KOPT-K1 (cell line): ENCODE data around the gene DRD5.
A peak's percentile ranks its signal among the peaks of the same experiment; 100 is the strongest.
"Not testable (repeated sequence)": the region's sequence is repeated elsewhere in the genome, so short reads cannot be mapped to it uniquely, and the experiment has no call there.

ENCODE experiments used
- H3K27ac ChIP-seq: fragments of 200-600 bp; sonication (generic); 2 replicates; pipeline ENCODE4 v1.5.1; 2016; ENCODE audit warnings: antibody characterized with exemption, mild to moderate bottlenecking, low read depth, low read length; ENCODE audit not compliant: poor library complexity, severe bottlenecking
- H3K36me3 ChIP-seq: fragments of 200-600 bp; sonication (generic); 2 replicates; pipeline ENCODE4 v1.5.1; 2017; ENCODE audit warnings: antibody characterized with exemption, mild to moderate bottlenecking, low read length, moderate library complexity; ENCODE audit not compliant: insufficient read depth
- H3K9me3 ChIP-seq: fragments of 200-600 bp; sonication (generic); 2 replicates; pipeline ENCODE4 v1.5.1; 2017; ENCODE audit warnings: antibody characterized with exemption, low read length, mild to moderate bottlenecking; ENCODE audit not compliant: insufficient read depth, poor library complexity, severe bottlenecking

DRD5 gene

DNA sequence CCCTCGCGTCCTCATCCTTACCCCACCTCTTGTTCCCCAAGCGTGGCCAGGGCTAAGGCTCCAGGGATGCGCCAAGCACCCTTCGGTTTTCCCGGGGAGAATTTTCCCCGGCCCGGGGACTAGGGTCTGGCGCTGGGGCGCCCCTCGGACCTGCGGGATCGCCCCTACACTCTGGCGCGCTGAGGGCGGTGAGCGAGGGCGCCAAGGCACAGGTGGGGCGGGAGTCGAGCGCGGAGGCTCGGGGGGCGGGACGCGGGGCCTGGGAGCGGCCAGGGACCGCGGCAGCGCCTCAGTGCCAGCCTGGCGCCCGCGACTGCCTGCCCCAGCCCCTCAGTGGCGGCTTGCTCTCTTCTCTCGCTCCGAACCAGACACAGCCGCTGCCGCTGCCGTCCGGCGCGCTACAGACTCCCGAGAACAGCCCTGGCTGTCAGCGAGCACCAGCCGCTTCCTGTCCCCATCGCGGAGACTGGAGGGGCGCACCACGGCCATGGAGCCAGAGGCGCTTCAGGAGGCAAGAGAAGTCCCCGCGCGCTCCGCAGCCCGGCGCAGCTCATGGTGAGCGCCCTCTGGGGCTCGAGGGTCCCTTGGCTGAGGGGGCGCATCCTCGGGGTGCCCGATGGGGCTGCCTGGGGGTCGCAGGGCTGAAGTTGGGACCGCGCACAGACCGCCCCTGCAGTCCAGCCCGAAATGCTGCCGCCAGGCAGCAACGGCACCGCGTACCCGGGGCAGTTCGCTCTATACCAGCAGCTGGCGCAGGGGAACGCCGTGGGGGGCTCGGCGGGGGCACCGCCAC lies at the start of gene DRD5:
Gene DRD5, plus strand, starts transcription at position 292 of the 793 bp plus-strand sequence. Its CDS starts 396 bp downstream, at position 688.
- no peak within 1 kb of the TSS for H3K27ac ChIP-seq
- no peaks in the 10 kb centered on the region for H3K36me3 ChIP-seq
- peaks cover 6% of the 10 kb centered on the region for H3K9me3 ChIP-seq

DNA sequence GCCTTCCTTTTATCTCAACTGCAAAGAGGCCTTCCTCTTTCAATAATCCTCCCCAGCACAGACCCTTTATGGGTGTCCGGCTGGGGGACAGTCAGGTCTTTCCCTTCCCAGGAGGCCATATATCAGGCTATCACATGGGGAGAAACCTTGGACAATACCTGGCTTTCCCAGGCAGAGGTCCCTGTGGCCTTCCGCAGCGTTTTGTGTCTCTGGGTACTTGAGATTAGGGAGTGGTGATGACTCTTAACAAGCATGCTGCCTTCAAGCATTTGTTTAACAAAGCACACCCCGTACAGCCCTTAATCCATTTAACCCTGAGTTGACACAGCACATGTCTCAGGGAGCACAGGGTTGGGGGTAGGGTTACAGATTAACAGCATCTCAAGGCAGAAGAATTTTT lies 49.2 kb upstream of the DRD5 start:
- not testable (repeated sequence) for H3K9me3 ChIP-seq, H3K27ac ChIP-seq, H3K36me3 ChIP-seq

DNA sequence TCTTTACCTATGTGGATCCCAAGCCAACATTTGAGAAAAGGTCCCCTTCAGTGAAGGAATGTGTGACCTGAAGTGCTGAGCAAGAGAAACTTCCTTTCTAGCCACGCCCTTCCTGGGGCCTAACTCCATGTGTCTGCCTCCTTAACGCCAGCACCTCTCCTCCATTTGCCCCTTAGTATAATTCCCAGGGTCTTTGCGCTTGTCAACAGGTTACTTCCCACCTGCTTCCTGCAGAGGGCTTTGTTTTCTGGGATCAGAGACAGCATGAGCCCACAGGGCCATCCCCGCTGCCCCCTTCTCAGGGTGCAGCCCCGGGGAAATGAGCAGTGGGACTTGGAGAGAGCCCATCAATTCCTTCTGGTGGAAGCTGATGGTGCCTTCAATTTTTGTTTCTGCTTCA lies 45.9 kb upstream of the DRD5 start:
- Histone ChIP-seq H3K9me3 (no peaks in the 10 kb centered on the region), H3K36me3 (no peaks in the 10 kb centered on the region), H3K27ac (no peak overlapping the region)

DNA sequence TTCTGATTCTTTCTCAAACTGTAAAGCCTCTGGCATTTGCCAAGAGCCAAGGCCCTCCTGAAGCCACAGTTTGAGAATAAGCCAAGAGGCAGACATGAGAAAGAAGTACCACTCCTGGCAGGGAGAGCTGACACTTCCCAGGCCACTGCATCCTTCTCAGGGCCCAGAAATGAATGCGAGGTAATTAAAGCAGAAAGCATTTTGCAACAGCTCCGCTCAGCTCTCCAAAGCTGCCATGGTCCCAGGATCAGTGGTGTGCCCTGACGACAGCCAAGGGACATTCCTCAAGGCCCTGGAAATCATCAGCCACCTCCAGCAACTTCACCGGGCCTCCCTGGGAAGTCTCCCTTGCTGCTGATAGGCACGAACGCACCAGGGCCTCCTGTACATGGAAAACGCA lies 44.2 kb upstream of the DRD5 start:
- H3K27ac ChIP-seq, H3K36me3 ChIP-seq, H3K9me3 ChIP-seq: not testable (repeated sequence)

DNA sequence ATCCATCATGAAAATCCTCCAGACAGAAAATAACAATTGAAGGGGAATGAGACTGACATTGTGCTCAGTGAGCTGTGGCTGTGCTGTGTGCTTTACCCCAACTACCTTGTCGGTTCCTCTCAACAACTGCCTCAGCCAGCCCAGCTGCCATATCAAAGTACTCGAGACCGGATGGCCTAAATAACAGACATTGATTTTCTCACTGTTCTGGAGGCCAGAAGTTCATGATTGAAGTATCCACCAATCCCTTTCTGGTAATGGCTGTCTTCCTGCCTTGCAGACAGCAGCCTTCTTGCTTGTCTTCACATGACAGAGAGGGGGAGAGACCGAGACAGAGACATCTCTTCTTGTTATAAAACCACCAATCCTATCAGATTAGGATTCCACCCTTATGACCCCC lies 37.6 kb upstream of the DRD5 start:
- not testable (repeated sequence) for H3K36me3 ChIP-seq, H3K9me3 ChIP-seq
- H3K27ac ChIP-seq: peak overlapping the region; percentile 31

DNA sequence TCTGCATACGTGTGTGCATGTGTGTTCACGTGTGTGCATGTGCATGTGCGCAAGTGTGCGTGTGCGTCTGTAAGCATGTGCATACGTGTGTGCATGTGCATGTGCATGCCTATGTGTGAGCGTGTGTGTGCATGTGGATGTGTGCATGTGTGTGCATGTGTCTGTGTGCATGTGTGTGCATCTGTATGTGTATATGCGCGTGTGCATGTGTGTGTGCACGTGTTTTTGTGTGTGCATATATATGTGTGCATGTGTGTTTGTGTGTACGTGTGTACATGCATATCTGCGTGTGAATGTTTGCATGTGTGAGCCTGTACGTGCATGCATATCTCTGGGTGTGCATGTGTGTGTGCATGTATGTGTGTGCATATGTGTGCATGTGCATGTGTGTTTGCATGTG lies 35.7 kb upstream of the DRD5 start:
- no peaks in the 10 kb centered on the region for H3K36me3 ChIP-seq
- no peaks in the 10 kb centered on the region for H3K9me3 ChIP-seq
- H3K27ac ChIP-seq: no peak overlapping the region

DNA sequence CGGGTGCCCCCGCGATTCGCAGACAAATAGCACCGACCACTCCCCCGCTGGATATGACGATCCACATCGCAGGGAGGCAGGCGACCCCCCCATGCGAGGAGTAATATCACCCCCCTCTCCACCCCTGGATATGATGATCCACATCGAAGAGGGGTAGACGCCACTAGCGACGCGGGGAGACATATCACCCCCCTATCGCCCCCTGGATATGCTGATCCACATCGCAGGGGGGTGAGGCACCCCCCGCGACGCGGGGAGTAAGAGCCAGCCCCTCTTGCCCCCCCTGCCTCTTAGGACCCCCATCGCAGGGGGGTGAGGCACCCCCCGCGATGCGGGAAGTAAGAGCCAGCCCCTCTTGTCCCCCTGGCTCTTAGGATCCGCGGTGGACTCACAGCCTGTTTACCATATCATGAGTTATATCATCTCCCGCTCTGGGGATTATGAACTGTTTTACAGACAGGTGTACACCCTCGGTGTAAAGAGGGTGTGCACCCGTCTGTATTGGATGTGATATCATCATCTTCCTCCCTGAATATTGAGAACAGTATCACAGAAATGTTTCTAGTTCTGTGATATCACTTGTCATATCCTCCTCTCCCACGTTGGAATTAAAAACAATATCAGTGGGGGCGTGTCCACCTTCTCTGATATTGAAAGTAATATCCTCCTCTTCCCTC lies 22.7 kb upstream of the DRD5 start:
- H3K9me3 ChIP-seq: no peaks in the 10 kb centered on the region
- H3K36me3 ChIP-seq: no peaks in the 10 kb centered on the region
- no peak overlapping the region for H3K27ac ChIP-seq

DNA sequence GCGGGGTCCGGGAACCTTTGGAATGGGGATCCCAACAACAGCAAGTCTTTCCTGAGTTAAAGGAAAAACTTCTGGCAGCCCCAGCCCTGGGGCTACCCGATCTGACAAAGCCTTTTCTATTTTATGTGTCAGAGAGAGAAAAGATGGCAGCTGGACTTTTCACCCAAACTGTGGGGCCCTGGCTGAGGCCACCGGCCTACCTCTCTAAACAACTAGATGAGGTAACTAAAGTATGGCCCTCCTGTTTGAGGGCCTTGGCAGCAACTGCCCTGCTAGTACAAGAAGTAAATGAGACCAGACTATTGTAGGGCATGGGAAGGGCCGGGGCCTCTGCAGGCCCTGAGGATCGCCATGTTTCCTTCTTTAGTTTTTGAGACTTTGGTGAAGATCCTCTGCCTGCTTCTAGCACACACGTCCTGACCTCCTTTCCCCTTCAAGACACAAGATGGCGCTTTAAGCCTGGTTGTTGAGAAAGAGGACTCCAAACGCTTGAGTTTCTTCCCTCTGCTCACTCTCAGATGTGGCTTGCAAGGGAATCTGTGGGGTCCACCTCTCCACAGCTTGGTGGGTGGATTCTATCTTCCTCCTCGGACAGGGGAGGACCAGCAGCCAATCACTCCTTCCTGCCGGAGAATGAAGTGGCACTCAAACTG lies 18.5 kb upstream of the DRD5 start:
- H3K27ac ChIP-seq: no peak overlapping the region
- no peaks in the 10 kb centered on the region for H3K36me3 ChIP-seq
- no peaks in the 10 kb centered on the region for H3K9me3 ChIP-seq

DNA sequence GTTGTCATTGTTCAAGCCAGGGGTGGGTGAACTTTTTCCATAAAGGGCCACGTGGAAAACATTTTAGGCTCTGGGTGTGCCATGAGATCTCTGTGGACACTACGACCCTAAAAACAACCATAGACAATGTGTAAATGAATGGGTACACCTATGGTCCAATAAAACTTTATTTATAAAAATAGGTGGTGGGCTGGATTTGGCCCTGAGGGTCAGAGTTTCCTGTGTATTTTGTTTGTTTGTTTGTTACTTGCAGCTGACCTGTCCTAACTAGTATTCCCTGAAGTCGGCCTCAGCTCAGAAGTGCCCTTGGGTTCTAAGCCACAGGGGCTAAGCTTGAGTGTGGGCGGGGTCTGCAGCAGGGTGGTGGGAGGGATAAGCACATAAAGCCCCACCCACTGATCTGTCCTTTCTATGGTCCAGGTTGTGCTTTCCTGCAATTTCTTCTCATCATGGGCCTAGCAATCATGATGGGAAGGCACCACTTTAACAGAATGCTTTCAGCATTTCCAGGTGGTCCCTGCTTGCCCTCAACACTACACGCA lies 17.2 kb upstream of the DRD5 start:
- Histone ChIP-seq H3K36me3 (no peaks in the 10 kb centered on the region), H3K9me3 (no peaks in the 10 kb centered on the region)

DNA sequence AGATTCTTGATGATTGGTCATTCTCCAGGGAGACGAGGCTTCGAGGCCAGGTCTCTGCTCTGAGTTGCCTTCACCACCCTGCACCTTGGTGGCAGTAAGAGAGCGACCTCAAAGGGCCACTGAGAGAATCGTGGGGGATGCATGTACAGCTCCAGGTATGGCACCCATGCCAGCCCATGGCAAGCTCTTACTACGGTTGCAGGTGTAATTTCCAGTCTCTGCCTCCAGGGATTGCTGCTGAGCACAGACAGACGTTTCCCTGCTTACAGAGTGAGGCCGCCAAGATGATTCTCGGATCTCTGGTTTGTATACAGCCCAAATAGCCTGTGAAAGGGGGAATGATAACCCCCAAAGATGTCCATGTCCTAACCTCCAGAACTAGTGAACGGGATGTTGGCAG lies 16.3 kb upstream of the DRD5 start:
- H3K9me3 ChIP-seq: no peaks in the 10 kb centered on the region
- no peak overlapping the region for H3K27ac ChIP-seq
- H3K36me3 ChIP-seq: no peaks in the 10 kb centered on the region

More for the DNA sequence above, 17.2 kb upstream of the DRD5 start:
- no peak overlapping the region for H3K27ac ChIP-seq

DNA sequence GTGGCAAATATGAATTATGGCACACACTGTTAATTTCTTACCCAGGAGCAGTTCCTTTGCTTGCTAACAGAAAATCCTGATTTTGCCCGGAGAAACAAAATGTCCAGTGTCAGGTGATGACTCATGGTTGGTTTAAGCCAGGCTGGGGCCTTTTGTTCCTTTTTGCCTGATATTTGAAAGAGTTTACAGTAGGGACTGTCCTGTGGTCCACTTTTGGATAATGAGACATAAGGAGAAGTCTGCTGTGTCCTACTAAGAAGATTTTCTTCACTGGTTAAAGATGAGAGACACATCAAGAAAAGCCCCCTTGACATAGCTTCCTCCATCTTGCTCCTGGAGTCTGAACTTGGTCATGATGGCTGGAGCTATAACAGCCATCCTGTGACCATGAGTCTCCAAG lies 12.1 kb upstream of the DRD5 start:
- Histone ChIP-seq H3K9me3 (no peaks in the 10 kb centered on the region), H3K27ac (no peak overlapping the region), H3K36me3 (no peaks in the 10 kb centered on the region)

DNA sequence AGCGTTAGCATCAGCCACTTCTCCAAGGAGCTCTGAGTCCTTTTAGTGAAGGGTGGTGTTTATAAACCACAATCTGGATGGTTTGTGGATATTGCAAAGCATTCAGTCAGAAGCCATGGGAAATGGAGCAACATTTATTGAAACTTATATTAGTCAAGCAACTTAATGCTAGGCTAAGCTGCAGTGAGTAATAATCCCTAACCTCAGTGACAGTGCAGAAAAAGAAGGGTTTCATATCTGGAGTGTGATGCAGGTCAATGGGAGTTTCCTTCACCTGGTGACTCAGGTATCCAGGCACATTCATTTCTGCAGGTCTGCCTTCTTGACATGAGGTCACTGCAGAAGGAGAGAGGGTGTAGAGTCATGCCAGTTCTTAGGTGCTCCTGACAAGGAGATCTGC lies 10.4 kb upstream of the DRD5 start:
- no peaks in the 10 kb centered on the region for H3K9me3 ChIP-seq
- no peaks in the 10 kb centered on the region for H3K36me3 ChIP-seq
- no peak overlapping the region for H3K27ac ChIP-seq

DNA sequence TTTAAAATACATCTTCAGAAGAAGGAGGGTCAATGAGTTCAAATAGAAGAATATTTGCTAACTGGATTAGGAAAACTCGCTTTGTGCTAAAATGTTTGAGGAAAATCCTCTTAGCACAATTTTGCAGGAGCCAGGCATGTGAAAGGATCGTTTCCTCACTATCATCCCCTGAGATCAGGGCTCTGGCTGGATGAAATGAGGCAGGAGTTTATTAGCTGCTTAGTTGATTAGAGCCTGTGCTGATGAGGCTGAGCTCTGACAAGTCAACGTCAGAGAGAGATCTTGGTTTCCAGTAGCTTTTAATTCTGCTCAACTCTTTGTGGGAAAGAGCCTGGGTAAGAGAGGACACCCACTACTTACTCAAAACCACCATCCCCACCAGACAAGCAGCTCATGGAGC lies 8.0 kb upstream of the DRD5 start:
- Histone ChIP-seq H3K9me3 (no peaks in the 10 kb centered on the region), H3K36me3 (no peaks in the 10 kb centered on the region), H3K27ac (no peak overlapping the region)

DNA sequence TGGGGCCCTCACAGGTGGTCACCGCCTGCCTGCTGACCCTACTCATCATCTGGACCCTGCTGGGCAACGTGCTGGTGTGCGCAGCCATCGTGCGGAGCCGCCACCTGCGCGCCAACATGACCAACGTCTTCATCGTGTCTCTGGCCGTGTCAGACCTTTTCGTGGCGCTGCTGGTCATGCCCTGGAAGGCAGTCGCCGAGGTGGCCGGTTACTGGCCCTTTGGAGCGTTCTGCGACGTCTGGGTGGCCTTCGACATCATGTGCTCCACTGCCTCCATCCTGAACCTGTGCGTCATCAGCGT lies 652 bp downstream of the DRD5 start:
- Histone ChIP-seq H3K9me3 (peaks cover 6% of the 10 kb centered on the region), H3K36me3 (no peaks in the 10 kb centered on the region), H3K27ac (no peak overlapping the region)

DNA sequence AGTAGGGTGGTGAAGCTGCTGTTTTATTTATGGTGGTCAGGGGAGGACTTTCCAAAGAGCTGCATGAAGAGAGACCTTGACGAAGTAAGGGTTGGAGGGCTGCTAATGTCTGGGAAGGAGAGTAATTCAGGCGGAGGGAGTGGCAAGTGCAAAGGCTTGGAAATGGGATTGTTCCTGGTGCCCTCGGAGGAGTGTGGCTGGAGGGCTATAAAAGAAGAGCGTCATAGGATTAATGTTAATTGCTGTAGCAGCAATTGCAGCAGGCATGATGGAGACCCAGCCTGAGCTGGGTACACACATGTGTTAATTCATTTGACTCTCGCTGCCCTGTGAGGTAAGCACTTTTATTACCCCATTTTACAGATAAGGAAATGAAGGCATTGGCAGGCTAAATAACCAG lies 4.5 kb downstream of the DRD5 start:
- not testable (repeated sequence) for H3K36me3 ChIP-seq, H3K27ac ChIP-seq, H3K9me3 ChIP-seq
